HEK293T (cell line): Measurements from ENCODE around the gene SFRP4.

Experiments used
- FOXA1 ChIP-seq: fragments of 450-650 bp; IDR thresholded peaks from 2 replicates; pipeline ENCODE4 v1.6.1; 2016; ENCODE audit warnings: mild to moderate bottlenecking
- FOXM1 ChIP-seq: fragments of 450-650 bp; IDR thresholded peaks from 2 replicates; pipeline ENCODE4 v1.6.1; 2017; ENCODE audit warnings: mild to moderate bottlenecking, borderline replicate concordance
- L3MBTL2 ChIP-seq: fragments of 450-650 bp; conservative IDR thresholded peaks from 2 replicates; pipeline ENCODE4 v1.6.1; 2016; ENCODE audit warnings: mild to moderate bottlenecking
- NFRKB ChIP-seq: fragments of 450-650 bp; IDR thresholded peaks from 2 replicates; pipeline ENCODE4 v1.6.1; 2016; ENCODE audit warnings: mild to moderate bottlenecking, moderate library complexity
- SP1 ChIP-seq: fragments of 450-650 bp; IDR thresholded peaks from 2 replicates; pipeline ENCODE4 v1.6.1; 2017
- SUZ12 ChIP-seq: fragments of 450-650 bp; IDR thresholded peaks from 2 replicates; pipeline ENCODE4 v1.6.1; 2016; ENCODE audit warnings: mild to moderate bottlenecking
- ZNF384 ChIP-seq: fragments of 450-650 bp; IDR thresholded peaks from 2 replicates; pipeline ENCODE4 v1.6.1; 2016

GRCh38 chr7:37908221-37908788, 8.3 kb downstream of the SFRP4 start:
- TF ChIP-seq FOXA1 (no peak), NFRKB (no peak), ZNF384 (no peak), L3MBTL2 (no peak), FOXM1 (no peak), SP1 (no peak), SUZ12 (no peak)
